HCT116 (cell line): Measurements from ENCODE around the gene C5AR1. TPM values are rescaled to one million over a fixed set of nuclear protein-coding genes. Genes with fewer than 3 reads are reported as not detected.

Experiments
- ATAC-seq: fragments of 200-7000 bp; cut with Tn5 transposase; 2 replicates; pipeline ENCODE4 v1.9.1; 2020; ENCODE audit warnings: mild to moderate bottlenecking, moderate library complexity
- BruUV-seq: library from RNA; stranded (reverse); fragments of 400-500 nt; replicated peaks from 2 replicates; lab custom pipeline; 2021; lab: Mats Ljungman, UMichigan
- CTCF ChIA-PET: fragments of 300-600 bp; sonication (Branson Sonifier 250); formaldehyde crosslinking; loops from one replicate; lab custom pipeline; 2021; ENCODE audit warnings: antibody characterized with exemption; lab: Charles Lee
- POLR2A ChIA-PET: fragments of 300-600, 350-600 bp; sonication (Branson Sonifier 250); formaldehyde crosslinking; loops from one replicate; lab custom pipeline; 2021; ENCODE audit warnings: antibody characterized with exemption; lab: Charles Lee
- RAD21 ChIA-PET, 2 experiments: fragments of 300-600 bp; sonication (Branson Sonifier 250); formaldehyde crosslinking; loops; one replicate each; lab custom pipeline; 2023; ENCODE audit warnings: low total read pairs in 2 of 2; ENCODE audit not compliant: uncharacterized antibody in 2 of 2, unreplicated experiment in 2 of 2, low non-redundant PET in 1 of 2; lab: Charles Lee
- DNase-seq: peaks from one replicate; pipeline ENCODE4 v3.0.0-alpha.2; 2010; ENCODE audit warnings: low read depth, low spot score
- H2AFZ ChIP-seq: fragments of 200-600 bp; shearing (Covaris generic), sonication (generic); 2 replicates; pipeline ENCODE4 v1.6.1; 2017; ENCODE audit warnings: low read depth, mixed run types, mixed read lengths, antibody characterized with exemption, low read length; ENCODE audit not compliant: poor library complexity, severe bottlenecking
- H3K27ac ChIP-seq: 2 replicates; pipeline ENCODE4 v1.5.1; 2012; ENCODE audit warnings: low read depth, low read length
- H3K27me3 ChIP-seq: fragments of 200-600 bp; sonication (generic); 2 replicates; pipeline ENCODE4 v1.6.1; 2016; ENCODE audit warnings: mixed run types, low read length, mixed read lengths; ENCODE audit not compliant: insufficient read depth
- H3K36me3 ChIP-seq, 2 experiments: fragments of 200-500 bp in 1 of 2; fragments of 200-600 bp in 1 of 2; sonication (Bioruptor generic) in 1 of 2; sonication (generic) in 1 of 2; 2 replicates each; pipeline versions ENCODE4 v1.5.1 to v1.6.1; 2014 to 2016; ENCODE audit warnings: low read length in 2 of 2, inconsistent platforms in 1 of 2, mixed read lengths in 1 of 2, mixed run types in 1 of 2; ENCODE audit not compliant: insufficient read depth in 2 of 2, control insufficient read depth in 1 of 2
- H3K4me1 ChIP-seq, 2 experiments: fragments of 200-600 bp in 1 of 2; sonication (generic) in 1 of 2; 2 replicates each; pipeline versions ENCODE4 v1.5.1 to v1.6.1; 2012 to 2017; ENCODE audit warnings: low read length in 2 of 2, inconsistent platforms in 1 of 2, mild to moderate bottlenecking in 1 of 2, mixed read lengths in 1 of 2, mixed run types in 1 of 2, moderate library complexity in 1 of 2; ENCODE audit not compliant: insufficient read depth in 2 of 2, control insufficient read depth in 1 of 2
- H3K4me2 ChIP-seq: fragments of 200-600 bp; sonication (generic); 2 replicates; pipeline ENCODE4 v1.6.1; 2017; ENCODE audit warnings: mixed run types, low read length, mixed read lengths
- H3K4me3 ChIP-seq, 2 experiments: fragments of 200-600 bp in 1 of 2; sonication (generic) in 1 of 2; replicated peaks in 1 of 2; 2 replicates each; pipeline ENCODE4 v1.5.1; 2011 to 2016; ENCODE audit warnings: low read length in 2 of 2, control low read depth in 1 of 2, low read depth in 1 of 2, mild to moderate bottlenecking in 1 of 2, mixed read lengths in 1 of 2, mixed run types in 1 of 2
- H3K79me2 ChIP-seq: fragments of 200-600 bp; sonication (generic); 2 replicates; pipeline ENCODE4 v1.6.1; 2017; ENCODE audit warnings: mild to moderate bottlenecking, mixed run types, low read length, moderate library complexity, mixed read lengths; ENCODE audit not compliant: insufficient read depth
- H3K9ac ChIP-seq: fragments of 200-600 bp; sonication (generic); 2 replicates; pipeline ENCODE4 v1.6.1; 2016; ENCODE audit warnings: low read length, mixed read lengths
- H3K9me2 ChIP-seq: fragments of 200-600 bp; sonication (generic), shearing (Covaris generic); 2 replicates; pipeline ENCODE4 v1.6.1; 2017; ENCODE audit warnings: mixed run types, mild to moderate bottlenecking, moderate library complexity; ENCODE audit not compliant: insufficient read depth
- H3K9me3 ChIP-seq, 2 experiments: fragments of 200-500 bp in 1 of 2; fragments of 200-600 bp in 1 of 2; sonication (Bioruptor generic) in 1 of 2; sonication (generic) in 1 of 2; 2 replicates each; pipeline ENCODE4 v1.6.1; 2014 to 2017; ENCODE audit warnings: low read length in 2 of 2, mixed read lengths in 2 of 2, inconsistent platforms in 1 of 2, low read depth in 1 of 2, mild to moderate bottlenecking in 1 of 2, mixed run types in 1 of 2, moderate library complexity in 1 of 2; ENCODE audit not compliant: control insufficient read depth in 1 of 2, insufficient read depth in 1 of 2
- H4K20me1 ChIP-seq: fragments of 200-600 bp; sonication (generic), shearing (Covaris generic); 2 replicates; pipeline ENCODE4 v1.6.1; 2017; ENCODE audit warnings: mixed run types, mild to moderate bottlenecking, moderate library complexity; ENCODE audit not compliant: insufficient read depth
- ATF3 ChIP-seq: IDR thresholded peaks from 2 replicates; pipeline ENCODE4 v1.6.1; 2012
- CBX3 ChIP-seq: IDR thresholded peaks from 2 replicates; pipeline ENCODE4 v1.6.1; 2012; ENCODE audit warnings: low read depth
- CTCF ChIP-seq, 3 experiments: fragments of 200-600 bp in 1 of 3; sonication (generic) in 1 of 3; IDR thresholded peaks in 2 of 3; conservative IDR thresholded peaks in 1 of 3; 2 replicates each; pipeline ENCODE4 v1.5.1; 2012 to 2017; ENCODE audit warnings: low read depth in 2 of 3, low read length in 2 of 3, antibody characterized with exemption in 1 of 3, borderline replicate concordance in 1 of 3, control low read depth in 1 of 3, mild to moderate bottlenecking in 1 of 3, mixed read lengths in 1 of 3, mixed run types in 1 of 3, moderate library complexity in 1 of 3; ENCODE audit not compliant: insufficient read depth in 1 of 3
- ELF1 ChIP-seq: IDR thresholded peaks from 2 replicates; pipeline ENCODE4 v1.6.1; 2012; ENCODE audit warnings: low read depth, borderline replicate concordance
- FOSL1 ChIP-seq: IDR thresholded peaks from 2 replicates; pipeline ENCODE4 v1.6.1; 2012; ENCODE audit warnings: low read depth
- JUND ChIP-seq: IDR thresholded peaks from 2 replicates; pipeline ENCODE4 v1.6.1; 2012
- POLR2A ChIP-seq: IDR thresholded peaks from 2 replicates; pipeline ENCODE4 v1.7.0; 2011; ENCODE audit warnings: borderline replicate concordance; ENCODE audit not compliant: insufficient read depth, insufficient read length; ENCODE audit errors: extremely low read depth
- POLR2AphosphoS5 ChIP-seq: IDR thresholded peaks from 2 replicates; pipeline ENCODE4 v1.6.1; 2011; ENCODE audit warnings: mild to moderate bottlenecking, low read depth, low read length, moderate library complexity
- RAD21 ChIP-seq: IDR thresholded peaks from 2 replicates; pipeline ENCODE4 v1.6.1; 2012; ENCODE audit warnings: low read depth, mild to moderate bottlenecking
- REST ChIP-seq: IDR thresholded peaks from 2 replicates; pipeline ENCODE4 v1.6.1; 2012; ENCODE audit warnings: low read depth
- SRF ChIP-seq: IDR thresholded peaks from 2 replicates; pipeline ENCODE4 v1.6.1; 2012; ENCODE audit warnings: low read depth
- TCF7L2 ChIP-seq: IDR thresholded peaks from 2 replicates; pipeline ENCODE4 v1.7.0; 2011; ENCODE audit warnings: borderline replicate concordance, inconsistent platforms; ENCODE audit not compliant: insufficient read depth, insufficient read length; ENCODE audit errors: extremely low read depth
- ZBTB33 ChIP-seq: IDR thresholded peaks from 2 replicates; pipeline ENCODE4 v1.6.1; 2011; ENCODE audit warnings: mild to moderate bottlenecking, low read length, moderate library complexity; ENCODE audit not compliant: insufficient replicate concordance; ENCODE audit errors: extremely low read depth
- ZFX ChIP-seq: fragments of 450-650 bp; IDR thresholded peaks from 2 replicates; pipeline ENCODE4 v1.6.1; 2017
- ZNF274 ChIP-seq: fragments of 200-500 bp; sonication (Bioruptor generic); IDR thresholded peaks from 2 replicates; pipeline ENCODE4 v1.6.1; 2014; ENCODE audit warnings: mild to moderate bottlenecking, low read depth, low read length, inconsistent platforms
- intact Hi-C: fragments of 100-400 bp; cut with micrococcal nuclease; formaldehyde crosslinking; loops from 2 replicates; pipeline ENCODE4 v1.10.0; 2022
- total RNA-seq: library from RNA; stranded (reverse); gene quantifications from one replicate; pipeline ENCODE4 v1.2.1, GENCODE V29; 2021; ENCODE audit not compliant: unreplicated experiment

Gene C5AR1
- total RNA-seq, 1 experiment from 2014 or later = 6.5 TPM

GRCh38 chr19:47363758-47364531 lies 54.3 kb downstream of the C5AR1 start:
- Histone ChIP-seq H3K79me2 (peaks cover 42% of the 10 kb centered on the region), H2AFZ (no peak overlapping the region), H3K36me3 (peaks cover 37 to 54% of the 10 kb centered on the region in 2 experiments), H3K9me2 (no peaks in the 10 kb centered on the region), H3K9ac (no peak overlapping the region), H3K9me3 (no peaks in the 10 kb centered on the region), H3K4me1 (no peaks in the 10 kb centered on the region), H3K4me2 (no peak overlapping the region), H3K4me3 (no peak overlapping the region), H3K27ac (no peak overlapping the region), H3K27me3 (no peaks in the 10 kb centered on the region), H4K20me1 (no peaks in the 10 kb centered on the region)
- intact Hi-C loops = no loop called here
- ChIA-PET CTCF (interaction anchor here (2.4 kb wide), 1 partner anchor 15 kb away, joined by 12 read pairs; the partner anchor contains the start of gene DHX34), POLR2A (no interaction called here), RAD21 (no interaction called here)
- ATAC-seq = peak; percentile 76
- no peak for TF ChIP-seq RAD21
- no peak for TF ChIP-seq TCF7L2
- TF ChIP-seq POLR2AphosphoS5 = no peak
- no peak for TF ChIP-seq ZFX
- TF ChIP-seq ZNF274 = no peak
- no peak for TF ChIP-seq CTCF (IDR thresholded peaks at IDR 0.05 in 2 of 3, conservative IDR thresholded peaks at IDR 0.05 in 1 of 3; ENCODE audit: borderline replicate concordance in 1 of 3, insufficient read depth in 1 of 3, low read depth in 2 of 3, low read length in 2 of 3)
- TF ChIP-seq SRF = no peak
- TF ChIP-seq ELF1 = no peak
- no peak for TF ChIP-seq REST
- TF ChIP-seq POLR2A = no peak
- no peak for TF ChIP-seq ZBTB33
- TF ChIP-seq FOSL1 = no peak
- no peak for TF ChIP-seq ATF3
- TF ChIP-seq JUND = no peak
- TF ChIP-seq CBX3 = no peak
- BruUV-seq = TSS peak; percentile 32
- DNase-seq = no peak
